Spleen (tissue), 7 donors: ENCODE measurements around the gene TADA1.

Source experiments
- CTCF ChIP-seq, 11 experiments: fragments of 200-600 bp in 7 of 11; fragments of 450-650 bp in 4 of 11; sonication (generic) in 4 of 11; IDR thresholded peaks in 8 of 11; conservative IDR thresholded peaks in 3 of 11; 1 replicate in 7 of 11; 2 replicates in 4 of 11; pipeline versions ENCODE4 v1.4.0 to v1.8.0; 2016 to 2021; ENCODE audit warnings: antibody characterized with exemption in 11 of 11, inconsistent platforms in 4 of 11, mild to moderate bottlenecking in 1 of 11
- POLR2A ChIP-seq, 3 donors: fragments of 450-650 bp; IDR thresholded peaks; one replicate each; pipeline ENCODE4 v1.5.1; 2017; ENCODE audit warnings: antibody characterized with exemption in 3 of 3, mild to moderate bottlenecking in 1 of 3
- donor health status: DM: no; HTN: no; CAD: no; lungs with moderate emphysema.
- donor health status: DM: no; HTN: no; CAD: no.
- donor health status: DM: no; HTN: no; CAD: no.

DNA sequence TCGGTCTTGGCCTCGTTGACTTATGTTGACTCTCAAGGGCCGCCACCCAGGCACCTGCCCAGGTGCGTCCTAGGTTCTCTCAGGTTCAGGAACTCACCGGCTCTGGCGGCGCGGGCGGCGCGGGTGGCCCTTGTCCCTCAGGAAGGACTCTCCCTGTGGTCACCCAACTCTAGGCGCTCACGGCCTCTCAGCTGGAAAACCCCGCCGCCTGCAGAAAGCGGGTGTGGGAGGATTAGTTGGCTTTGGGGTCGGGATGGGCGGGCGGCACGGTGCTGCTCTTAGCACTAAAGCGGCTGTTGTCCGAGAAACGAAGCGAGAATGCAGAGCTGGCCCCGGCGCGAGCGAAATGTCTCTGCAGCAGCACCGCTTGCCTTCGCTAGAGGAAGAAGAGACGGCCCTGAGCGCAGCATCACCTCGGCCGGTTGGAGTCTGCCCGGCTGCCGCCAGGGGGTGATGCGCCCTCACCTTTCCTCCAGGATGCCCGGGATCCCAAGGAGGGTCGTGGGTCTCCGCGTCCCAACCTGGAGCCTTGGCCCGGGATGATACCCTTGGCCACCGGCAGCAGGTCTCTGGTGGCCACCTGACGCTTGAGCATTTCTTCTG, 8.1 kb upstream of the TADA1 start:
- TF ChIP-seq CTCF (IDR thresholded peaks at IDR 0.05 in 8 of 11, conservative IDR thresholded peaks at IDR 0.05 in 3 of 11) (peak in 9 of 11 experiments; percentile 23 to 71 (median 58)), POLR2A (IDR thresholded peaks at IDR 0.05) (no peak)
